Activated CD4-positive, CD25-positive, alpha-beta regulatory T cell treated with anti-CD3 and anti-CD28 coated beads, Interleukin-2, amount 50 U/mL, for 24 hours (primary cell): ENCODE measurements around the gene GRIK4.
"Not testable (repeated sequence)": the region's sequence is repeated elsewhere in the genome, so short reads cannot be mapped to it uniquely, and the experiment has no call there.

Source experiments
- ATAC-seq, 2 donors: fragments of 150-1000 bp; cut with Tn5 transposase; one replicate each; pipeline ENCODE4 v1.10.0; 2021; ENCODE audit warnings: mild to moderate bottlenecking in 1 of 2, moderate library complexity in 1 of 2

Gene GRIK4

DNA sequence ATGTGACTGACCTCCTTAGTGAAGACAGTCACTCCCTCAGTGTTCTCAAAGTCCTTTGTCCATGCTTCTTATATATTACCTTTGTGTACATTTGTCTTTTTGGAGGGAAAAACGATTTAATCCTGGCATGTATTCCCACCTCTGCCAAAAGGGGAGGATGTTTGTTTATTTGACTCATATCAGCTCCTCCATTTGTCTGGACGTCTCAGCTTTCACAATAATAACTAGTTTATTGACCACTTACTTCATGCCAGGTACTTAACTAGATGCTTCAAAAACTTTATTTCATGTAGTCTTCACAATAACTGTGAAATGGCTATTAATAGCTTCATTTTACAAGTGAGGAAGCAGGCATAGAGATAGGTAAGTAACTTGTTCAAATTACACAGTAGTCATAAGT is 517.6 kb downstream of the GRIK4 start:
- no peak for ATAC-seq

DNA sequence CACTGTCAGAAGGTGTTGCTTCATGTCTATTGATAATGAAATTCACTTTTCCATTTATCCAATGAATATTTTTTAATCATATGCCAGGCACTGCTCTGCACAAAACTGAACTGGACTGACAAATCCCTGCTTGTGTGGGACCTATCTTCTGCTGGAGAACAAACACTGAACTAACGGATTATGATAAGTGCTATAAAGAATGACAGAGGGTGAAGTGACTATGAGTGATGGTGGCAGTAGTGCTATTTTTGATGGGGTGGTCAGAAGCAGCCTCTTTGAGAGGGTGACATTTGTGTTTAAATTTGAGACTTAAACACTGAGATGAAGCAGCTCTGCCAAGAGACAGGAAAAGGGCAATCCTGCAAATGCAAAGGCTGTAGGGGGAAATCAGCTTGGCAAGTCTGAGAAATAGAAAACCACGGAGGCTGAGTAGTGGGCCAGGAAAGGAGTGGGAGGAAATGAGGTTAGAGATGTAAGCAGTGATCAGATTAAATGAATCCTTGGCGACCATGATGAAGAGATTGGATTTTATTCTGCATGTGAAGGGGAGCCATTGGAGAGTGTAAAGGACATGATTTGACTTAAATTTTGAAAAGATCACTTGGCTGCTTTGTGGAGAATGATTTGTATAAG is 518.4 kb downstream of the GRIK4 start:
- ATAC-seq = no peak

DNA sequence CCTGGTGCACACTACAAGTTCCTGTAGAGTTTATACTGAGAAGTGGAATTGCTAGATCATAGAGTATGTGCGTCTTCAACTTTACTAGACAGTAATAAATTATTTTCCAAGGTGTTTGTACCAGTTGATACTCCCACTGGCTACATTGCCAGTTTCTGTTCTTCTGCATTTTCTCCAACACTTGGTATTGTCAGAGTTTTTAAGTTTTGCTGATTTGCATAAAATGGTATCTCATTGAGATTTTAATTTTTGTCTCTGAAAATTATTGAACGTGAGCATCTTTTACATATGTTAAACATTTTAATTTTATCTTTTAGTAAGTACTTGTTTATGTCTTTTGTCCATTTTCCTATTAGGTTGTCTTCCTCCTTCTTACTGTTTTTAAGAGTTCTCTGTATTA is 519.6 kb downstream of the GRIK4 start:
- no peak for ATAC-seq

DNA sequence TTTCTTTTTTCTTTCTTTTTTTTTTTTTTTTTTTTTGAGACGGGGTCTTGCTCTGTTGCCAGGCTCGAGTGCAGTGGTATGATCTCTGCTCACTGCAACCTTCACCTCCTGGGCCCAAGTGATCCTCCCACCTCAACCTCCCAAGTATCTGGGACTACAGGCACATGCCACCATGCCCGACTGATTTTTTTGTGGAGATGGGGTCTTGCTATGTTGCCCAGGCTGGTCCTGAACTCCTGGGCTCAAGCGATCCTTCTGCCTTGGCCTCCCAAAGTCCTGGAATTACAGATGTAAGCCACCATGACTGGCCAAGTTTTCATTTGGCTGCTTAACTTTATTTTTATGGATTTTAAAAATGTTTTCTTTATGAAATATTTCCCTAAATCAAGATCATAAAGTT is 520.1 kb downstream of the GRIK4 start:
- not testable (repeated sequence) for ATAC-seq

DNA sequence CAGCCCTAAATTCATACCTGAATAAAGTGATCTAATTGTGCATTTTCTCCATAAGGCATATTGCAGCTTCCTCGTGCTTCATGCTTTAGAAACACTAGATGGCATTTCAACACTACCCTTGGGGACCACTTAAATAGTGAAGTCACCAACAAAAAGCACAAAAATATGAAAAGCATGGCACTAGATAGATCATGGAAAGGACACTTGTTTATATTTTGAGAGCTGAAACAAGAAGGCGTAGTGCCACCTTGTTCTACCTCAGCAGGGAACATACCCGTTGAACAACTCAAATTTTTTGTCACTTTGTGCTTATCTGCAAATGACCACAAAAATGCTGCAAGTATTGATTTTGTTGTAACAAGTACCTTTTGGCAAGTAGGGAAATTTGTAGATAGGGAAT is 521.0 kb downstream of the GRIK4 start:
- no peak for ATAC-seq

DNA sequence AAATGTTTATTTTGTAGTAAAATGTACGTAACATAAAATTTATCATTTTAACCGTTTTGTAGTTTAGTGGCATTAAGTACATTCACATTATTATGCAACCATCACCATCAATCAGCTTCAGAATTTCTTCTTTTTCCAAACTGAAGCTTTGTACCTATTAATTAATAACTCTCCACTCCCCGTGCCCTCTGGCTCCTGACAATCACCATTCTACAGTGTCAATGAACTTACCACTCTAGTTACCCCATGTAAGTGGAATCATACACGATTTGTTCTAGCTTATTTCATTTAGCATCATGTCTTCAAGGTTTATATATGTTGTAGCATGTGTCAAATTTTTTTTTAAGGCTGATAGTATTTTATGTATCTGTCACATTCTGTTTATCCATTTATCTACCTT is 522.1 kb downstream of the GRIK4 start:
- no peak for ATAC-seq

DNA sequence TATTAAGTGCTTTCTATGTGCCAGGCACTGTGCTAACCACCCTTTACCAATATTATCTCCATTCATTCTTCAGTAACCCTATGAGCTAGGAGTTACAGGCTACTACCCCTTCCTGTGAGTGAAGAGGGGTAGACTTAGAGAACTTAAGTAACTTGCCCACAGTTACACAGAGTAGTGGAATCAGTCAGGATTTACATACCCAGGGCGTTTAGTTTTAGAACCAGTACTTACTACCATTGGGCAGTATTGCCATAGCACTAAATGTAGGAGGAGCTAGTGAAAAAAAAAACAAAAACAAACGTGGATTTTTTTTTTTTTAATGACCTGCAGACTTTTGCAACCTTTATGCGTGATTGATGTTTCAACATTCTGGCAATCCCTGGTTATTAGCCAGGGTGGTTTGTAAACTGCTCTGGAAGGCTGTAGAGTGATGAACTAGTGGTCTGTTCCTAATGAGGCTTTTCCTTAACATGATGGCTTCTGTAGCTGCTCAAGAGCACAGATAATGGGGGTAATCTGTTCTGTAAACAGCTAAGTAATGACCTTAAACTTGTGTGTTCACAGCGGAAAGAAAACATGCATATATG is 523.7 kb downstream of the GRIK4 start:
- ATAC-seq = no peak

DNA sequence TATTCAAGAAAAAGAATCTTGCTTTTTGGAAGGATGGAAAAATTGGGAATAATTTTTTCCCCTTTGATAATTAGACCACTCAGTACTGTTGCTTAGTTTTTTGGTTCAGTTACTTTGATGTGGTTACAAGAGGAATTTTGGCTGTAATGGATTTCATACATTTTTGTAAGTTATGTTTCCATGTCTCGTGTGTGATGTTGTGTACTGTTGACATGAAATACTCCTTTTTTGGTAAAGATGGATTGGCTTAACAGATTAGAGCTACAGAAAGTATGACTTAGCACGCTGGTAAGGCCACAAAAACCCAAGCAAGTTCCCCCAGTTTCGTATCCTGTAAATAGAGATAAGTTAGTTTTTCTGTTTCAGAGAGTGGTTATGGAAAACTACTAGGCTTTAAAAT is 524.2 kb downstream of the GRIK4 start:
- ATAC-seq = peak in 1 of 2 donors; percentile 45

DNA sequence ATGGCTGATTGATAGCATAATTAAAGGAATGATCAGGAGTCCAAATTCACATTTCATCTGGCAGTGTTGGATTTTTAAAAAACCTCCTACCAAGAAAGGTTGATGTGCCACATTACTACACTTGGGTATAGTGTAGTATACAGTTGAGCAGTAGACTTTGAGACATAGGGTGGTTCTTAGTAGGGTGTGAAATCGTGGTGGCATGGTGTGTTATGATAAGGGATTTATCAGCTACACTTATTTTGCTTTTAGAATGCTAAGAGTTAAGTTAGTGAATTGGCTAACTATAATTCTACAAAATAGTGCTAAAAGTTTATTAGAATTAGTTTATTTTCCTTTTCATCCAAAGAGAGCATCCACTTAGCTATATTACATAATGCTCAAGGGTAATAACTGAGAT is 525.5 kb downstream of the GRIK4 start:
- no peak for ATAC-seq
